ENCODE data around the gene CFAP46. TPM values are rescaled to one million over a fixed set of nuclear protein-coding genes. Genes with fewer than 3 reads are reported as not detected.

The CFAP46 gene
- total RNA-seq, 1 donor from 2014 or later = 15.4 TPM

- no peak for TF ChIP-seq CTCF (IDR thresholded peaks at IDR 0.05; ENCODE audit: unreplicated experiment)
- Mint-ChIP-seq H3K36me3 (ENCODE audit: insufficient read depth) (peaks cover 3% of the 10 kb centered on the region), H3K4me1 (ENCODE audit: low read depth) (no peaks in the 10 kb centered on the region), H3K27me3 (no peaks in the 10 kb centered on the region), H3K4me3 (ENCODE audit: low read depth) (no peak overlapping the region), H3K9me3 (ENCODE audit: low read depth) (no peaks in the 10 kb centered on the region), H3K27ac (no peak overlapping the region)
- no peak for DNase-seq (ENCODE audit: low spot score, unreplicated experiment)
Observed at GRCh38 chr10:132914732-132915131, 27.6 kb downstream of the CFAP46 start.

GRCh38 chr10:132913559-132914115, 28.7 kb downstream of the CFAP46 start:
- no peak for DNase-seq (ENCODE audit: low spot score, unreplicated experiment)
- Mint-ChIP-seq H3K27ac (no peak overlapping the region), H3K27me3 (no peaks in the 10 kb centered on the region), H3K4me3 (ENCODE audit: low read depth) (no peak overlapping the region), H3K4me1 (ENCODE audit: low read depth) (no peaks in the 10 kb centered on the region), H3K9me3 (ENCODE audit: low read depth) (no peaks in the 10 kb centered on the region), H3K36me3 (ENCODE audit: insufficient read depth) (peaks cover 3% of the 10 kb centered on the region)
- TF ChIP-seq CTCF (IDR thresholded peaks at IDR 0.05; ENCODE audit: unreplicated experiment) = no peak

GRCh38 chr10:132912713-132913558, 29.4 kb downstream of the CFAP46 start:
- no peak for TF ChIP-seq CTCF (IDR thresholded peaks at IDR 0.05; ENCODE audit: unreplicated experiment)
- peaks cover 1% of the 10 kb centered on the region for H3K36me3 Mint-ChIP-seq (ENCODE audit: insufficient read depth)
- no peak for DNase-seq (ENCODE audit: low spot score, unreplicated experiment)
- H3K9me3 Mint-ChIP-seq (ENCODE audit: low read depth) = no peaks in the 10 kb centered on the region
- H3K27ac Mint-ChIP-seq = no peak overlapping the region
- no peaks in the 10 kb centered on the region for H3K27me3 Mint-ChIP-seq
- no peaks in the 10 kb centered on the region for H3K4me1 Mint-ChIP-seq (ENCODE audit: low read depth)
- H3K4me3 Mint-ChIP-seq (ENCODE audit: low read depth) = no peak overlapping the region

- DNase-seq (ENCODE audit: low spot score, unreplicated experiment) = no peak
- Mint-ChIP-seq H3K27me3 (no peaks in the 10 kb centered on the region), H3K4me1 (ENCODE audit: low read depth) (no peaks in the 10 kb centered on the region), H3K9me3 (ENCODE audit: low read depth) (no peaks in the 10 kb centered on the region), H3K36me3 (ENCODE audit: insufficient read depth) (peaks cover 1% of the 10 kb centered on the region), H3K27ac (no peak overlapping the region), H3K4me3 (ENCODE audit: low read depth) (no peak overlapping the region)
- no peak for TF ChIP-seq CTCF (IDR thresholded peaks at IDR 0.05; ENCODE audit: unreplicated experiment)
Observed at GRCh38 chr10:132912225-132912712, 30.1 kb downstream of the CFAP46 start.

- H3K4me1 Mint-ChIP-seq (ENCODE audit: low read depth) = no peaks in the 10 kb centered on the region
- peaks cover 1% of the 10 kb centered on the region for H3K36me3 Mint-ChIP-seq (ENCODE audit: insufficient read depth)
- H3K27me3 Mint-ChIP-seq = no peaks in the 10 kb centered on the region
- H3K27ac Mint-ChIP-seq = no peak overlapping the region
- H3K9me3 Mint-ChIP-seq (ENCODE audit: low read depth) = no peaks in the 10 kb centered on the region
- no peak overlapping the region for H3K4me3 Mint-ChIP-seq (ENCODE audit: low read depth)
- DNase-seq (ENCODE audit: low spot score, unreplicated experiment) = no peak
- no peak for TF ChIP-seq CTCF (IDR thresholded peaks at IDR 0.05; ENCODE audit: unreplicated experiment)
Observed at GRCh38 chr10:132911786-132912097, 30.6 kb downstream of the CFAP46 start.
